ENCODE measurements around the gene SETBP1.
A peak's percentile ranks its signal among the peaks of the same experiment; 100 is the strongest.

The SETBP1 gene

DNA sequence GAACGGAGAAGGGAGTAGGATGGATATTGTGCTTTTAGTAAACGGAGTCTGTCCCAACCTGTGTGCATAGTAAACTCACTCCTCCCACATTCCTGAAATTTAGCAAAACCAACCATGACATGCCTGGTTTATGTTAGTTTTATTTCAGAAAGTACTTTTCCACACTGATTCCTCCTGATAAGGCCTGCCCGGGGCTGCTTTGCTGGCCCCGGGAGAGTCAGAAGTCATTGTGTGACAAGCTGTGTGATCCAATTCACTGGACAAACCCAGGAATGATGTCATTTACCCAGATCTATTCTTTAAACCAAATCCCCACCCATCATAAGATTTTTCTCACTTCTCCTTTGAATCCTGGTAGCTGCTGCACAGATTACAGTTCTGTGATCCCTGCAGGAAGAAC lies 109.0 kb downstream of the SETBP1 start (continued):
- TF ChIP-seq, protein P1, sequence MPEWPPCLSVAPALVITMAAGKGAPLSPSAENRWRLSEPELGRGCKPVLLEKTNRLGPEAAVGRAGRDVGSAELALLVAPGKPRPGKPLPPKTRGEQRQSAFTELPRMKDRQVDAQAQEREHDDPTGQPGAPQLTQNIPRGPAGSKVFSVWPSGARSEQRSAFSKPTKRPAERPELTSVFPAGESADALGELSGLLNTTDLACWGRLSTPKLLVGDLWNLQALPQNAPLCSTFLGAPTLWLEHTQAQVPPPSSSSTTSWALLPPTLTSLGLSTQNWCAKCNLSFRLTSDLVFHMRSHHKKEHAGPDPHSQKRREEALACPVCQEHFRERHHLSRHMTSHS (tag by site-specific recombination; IDR thresholded peaks at IDR 0.05): no peak
- TF ChIP-seq ZNF785 (tag by site-specific recombination; IDR thresholded peaks at IDR 0.05): no peak
- no peak for TF ChIP-seq ZNF664 (tag by site-specific recombination; IDR thresholded peaks at IDR 0.05)
- no peak for TF ChIP-seq ZNF561 (tag by site-specific recombination; IDR thresholded peaks at IDR 0.05; ENCODE audit: borderline replicate concordance)
- no peak for TF ChIP-seq ZNF791 (tag by site-specific recombination; IDR thresholded peaks at IDR 0.05)
- TF ChIP-seq ZNF19 (tag by site-specific recombination; IDR thresholded peaks at IDR 0.05; ENCODE audit: low read depth): no peak
- TF ChIP-seq ZNF555 (tag by site-specific recombination; conservative IDR thresholded peaks at IDR 0.05): no peak
- no peak for TF ChIP-seq ZNF266 (tag by site-specific recombination; IDR thresholded peaks at IDR 0.05; ENCODE audit: low read depth)
- TF ChIP-seq ZNF169 (tag by site-specific recombination; IDR thresholded peaks at IDR 0.05): no peak
- TF ChIP-seq, protein P2, sequence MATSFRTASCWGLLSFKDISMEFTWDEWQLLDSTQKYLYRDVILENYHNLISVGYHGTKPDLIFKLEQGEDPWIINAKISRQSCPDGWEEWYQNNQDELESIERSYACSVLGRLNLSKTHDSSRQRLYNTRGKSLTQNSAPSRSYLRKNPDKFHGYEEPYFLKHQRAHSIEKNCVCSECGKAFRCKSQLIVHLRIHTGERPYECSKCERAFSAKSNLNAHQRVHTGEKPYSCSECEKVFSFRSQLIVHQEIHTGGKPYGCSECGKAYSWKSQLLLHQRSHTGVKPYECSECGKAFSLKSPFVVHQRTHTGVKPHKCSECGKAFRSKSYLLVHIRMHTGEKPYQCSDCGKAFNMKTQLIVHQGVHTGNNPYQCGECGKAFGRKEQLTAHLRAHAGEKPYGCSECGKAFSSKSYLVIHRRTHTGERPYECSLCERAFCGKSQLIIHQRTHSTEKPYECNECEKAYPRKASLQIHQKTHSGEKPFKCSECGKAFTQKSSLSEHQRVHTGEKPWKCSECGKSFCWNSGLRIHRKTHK (tag by site-specific recombination; IDR thresholded peaks at IDR 0.05): no peak
- peak; percentile 74 for TF ChIP-seq ZEB2 (tag by site-specific recombination; IDR thresholded peaks at IDR 0.05)
- TF ChIP-seq SALL2 (tag by site-specific recombination; IDR thresholded peaks at IDR 0.05; ENCODE audit: borderline replicate concordance): no peak
- no peak for TF ChIP-seq ZNF776 (tag by site-specific recombination; IDR thresholded peaks at IDR 0.05; ENCODE audit: borderline replicate concordance)
- no peak for TF ChIP-seq ZNF366 (tag by site-specific recombination; conservative IDR thresholded peaks at IDR 0.05)
- TF ChIP-seq, protein P3, sequence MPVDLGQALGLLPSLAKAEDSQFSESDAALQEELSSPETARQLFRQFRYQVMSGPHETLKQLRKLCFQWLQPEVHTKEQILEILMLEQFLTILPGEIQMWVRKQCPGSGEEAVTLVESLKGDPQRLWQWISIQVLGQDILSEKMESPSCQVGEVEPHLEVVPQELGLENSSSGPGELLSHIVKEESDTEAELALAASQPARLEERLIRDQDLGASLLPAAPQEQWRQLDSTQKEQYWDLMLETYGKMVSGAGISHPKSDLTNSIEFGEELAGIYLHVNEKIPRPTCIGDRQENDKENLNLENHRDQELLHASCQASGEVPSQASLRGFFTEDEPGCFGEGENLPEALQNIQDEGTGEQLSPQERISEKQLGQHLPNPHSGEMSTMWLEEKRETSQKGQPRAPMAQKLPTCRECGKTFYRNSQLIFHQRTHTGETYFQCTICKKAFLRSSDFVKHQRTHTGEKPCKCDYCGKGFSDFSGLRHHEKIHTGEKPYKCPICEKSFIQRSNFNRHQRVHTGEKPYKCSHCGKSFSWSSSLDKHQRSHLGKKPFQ (tag by site-specific recombination; IDR thresholded peaks at IDR 0.05): peak; percentile 74
- TF ChIP-seq, protein P4, sequence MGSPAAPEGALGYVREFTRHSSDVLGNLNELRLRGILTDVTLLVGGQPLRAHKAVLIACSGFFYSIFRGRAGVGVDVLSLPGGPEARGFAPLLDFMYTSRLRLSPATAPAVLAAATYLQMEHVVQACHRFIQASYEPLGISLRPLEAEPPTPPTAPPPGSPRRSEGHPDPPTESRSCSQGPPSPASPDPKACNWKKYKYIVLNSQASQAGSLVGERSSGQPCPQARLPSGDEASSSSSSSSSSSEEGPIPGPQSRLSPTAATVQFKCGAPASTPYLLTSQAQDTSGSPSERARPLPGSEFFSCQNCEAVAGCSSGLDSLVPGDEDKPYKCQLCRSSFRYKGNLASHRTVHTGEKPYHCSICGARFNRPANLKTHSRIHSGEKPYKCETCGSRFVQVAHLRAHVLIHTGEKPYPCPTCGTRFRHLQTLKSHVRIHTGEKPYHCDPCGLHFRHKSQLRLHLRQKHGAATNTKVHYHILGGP (tag by site-specific recombination; IDR thresholded peaks at IDR 0.05): no peak
- TF ChIP-seq, protein P5, sequence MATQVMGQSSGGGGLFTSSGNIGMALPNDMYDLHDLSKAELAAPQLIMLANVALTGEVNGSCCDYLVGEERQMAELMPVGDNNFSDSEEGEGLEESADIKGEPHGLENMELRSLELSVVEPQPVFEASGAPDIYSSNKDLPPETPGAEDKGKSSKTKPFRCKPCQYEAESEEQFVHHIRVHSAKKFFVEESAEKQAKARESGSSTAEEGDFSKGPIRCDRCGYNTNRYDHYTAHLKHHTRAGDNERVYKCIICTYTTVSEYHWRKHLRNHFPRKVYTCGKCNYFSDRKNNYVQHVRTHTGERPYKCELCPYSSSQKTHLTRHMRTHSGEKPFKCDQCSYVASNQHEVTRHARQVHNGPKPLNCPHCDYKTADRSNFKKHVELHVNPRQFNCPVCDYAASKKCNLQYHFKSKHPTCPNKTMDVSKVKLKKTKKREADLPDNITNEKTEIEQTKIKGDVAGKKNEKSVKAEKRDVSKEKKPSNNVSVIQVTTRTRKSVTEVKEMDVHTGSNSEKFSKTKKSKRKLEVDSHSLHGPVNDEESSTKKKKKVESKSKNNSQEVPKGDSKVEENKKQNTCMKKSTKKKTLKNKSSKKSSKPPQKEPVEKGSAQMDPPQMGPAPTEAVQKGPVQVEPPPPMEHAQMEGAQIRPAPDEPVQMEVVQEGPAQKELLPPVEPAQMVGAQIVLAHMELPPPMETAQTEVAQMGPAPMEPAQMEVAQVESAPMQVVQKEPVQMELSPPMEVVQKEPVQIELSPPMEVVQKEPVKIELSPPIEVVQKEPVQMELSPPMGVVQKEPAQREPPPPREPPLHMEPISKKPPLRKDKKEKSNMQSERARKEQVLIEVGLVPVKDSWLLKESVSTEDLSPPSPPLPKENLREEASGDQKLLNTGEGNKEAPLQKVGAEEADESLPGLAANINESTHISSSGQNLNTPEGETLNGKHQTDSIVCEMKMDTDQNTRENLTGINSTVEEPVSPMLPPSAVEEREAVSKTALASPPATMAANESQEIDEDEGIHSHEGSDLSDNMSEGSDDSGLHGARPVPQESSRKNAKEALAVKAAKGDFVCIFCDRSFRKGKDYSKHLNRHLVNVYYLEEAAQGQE (tag by site-specific recombination; IDR thresholded peaks at IDR 0.05): no peak
- TF ChIP-seq ZNF335 (tag by site-specific recombination; conservative IDR thresholded peaks at IDR 0.05): 0 out of 2 replicates have a peak, but pooled peaks have one; percentile 15
- TF ChIP-seq, protein P6, sequence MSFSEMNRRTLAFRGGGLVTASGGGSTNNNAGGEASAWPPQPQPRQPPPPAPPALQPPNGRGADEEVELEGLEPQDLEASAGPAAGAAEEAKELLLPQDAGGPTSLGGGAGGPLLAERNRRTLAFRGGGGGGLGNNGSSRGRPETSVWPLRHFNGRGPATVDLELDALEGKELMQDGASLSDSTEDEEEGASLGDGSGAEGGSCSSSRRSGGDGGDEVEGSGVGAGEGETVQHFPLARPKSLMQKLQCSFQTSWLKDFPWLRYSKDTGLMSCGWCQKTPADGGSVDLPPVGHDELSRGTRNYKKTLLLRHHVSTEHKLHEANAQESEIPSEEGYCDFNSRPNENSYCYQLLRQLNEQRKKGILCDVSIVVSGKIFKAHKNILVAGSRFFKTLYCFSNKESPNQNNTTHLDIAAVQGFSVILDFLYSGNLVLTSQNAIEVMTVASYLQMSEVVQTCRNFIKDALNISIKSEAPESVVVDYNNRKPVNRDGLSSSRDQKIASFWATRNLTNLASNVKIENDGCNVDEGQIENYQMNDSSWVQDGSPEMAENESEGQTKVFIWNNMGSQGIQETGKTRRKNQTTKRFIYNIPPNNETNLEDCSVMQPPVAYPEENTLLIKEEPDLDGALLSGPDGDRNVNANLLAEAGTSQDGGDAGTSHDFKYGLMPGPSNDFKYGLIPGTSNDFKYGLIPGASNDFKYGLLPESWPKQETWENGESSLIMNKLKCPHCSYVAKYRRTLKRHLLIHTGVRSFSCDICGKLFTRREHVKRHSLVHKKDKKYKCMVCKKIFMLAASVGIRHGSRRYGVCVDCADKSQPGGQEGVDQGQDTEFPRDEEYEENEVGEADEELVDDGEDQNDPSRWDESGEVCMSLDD (tag by site-specific recombination; IDR thresholded peaks at IDR 0.05): no peak
- TF ChIP-seq GLI2 (tag by site-specific recombination; IDR thresholded peaks at IDR 0.05; ENCODE audit: borderline replicate concordance, low read depth): peak; percentile 45; the same call in 1 of the 2 replicates
- TF ChIP-seq ZNF747 (tag by site-specific recombination; IDR thresholded peaks at IDR 0.05): no peak
- no peak for TF ChIP-seq ZNF16 (tag by site-specific recombination; IDR thresholded peaks at IDR 0.05; ENCODE audit: low read depth)
- no peak for TF ChIP-seq HOXC10 (CRISPR knock-in tag; IDR thresholded peaks at IDR 0.05)
- TF ChIP-seq, protein P7, sequence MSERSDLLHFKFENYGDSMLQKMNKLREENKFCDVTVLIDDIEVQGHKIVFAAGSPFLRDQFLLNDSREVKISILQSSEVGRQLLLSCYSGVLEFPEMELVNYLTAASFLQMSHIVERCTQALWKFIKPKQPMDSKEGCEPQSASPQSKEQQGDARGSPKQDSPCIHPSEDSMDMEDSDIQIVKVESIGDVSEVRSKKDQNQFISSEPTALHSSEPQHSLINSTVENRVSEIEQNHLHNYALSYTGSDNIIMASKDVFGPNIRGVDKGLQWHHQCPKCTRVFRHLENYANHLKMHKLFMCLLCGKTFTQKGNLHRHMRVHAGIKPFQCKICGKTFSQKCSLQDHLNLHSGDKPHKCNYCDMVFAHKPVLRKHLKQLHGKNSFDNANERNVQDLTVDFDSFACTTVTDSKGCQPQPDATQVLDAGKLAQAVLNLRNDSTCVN (tag by site-specific recombination; optimal IDR thresholded peaks at IDR 0.05): no peak
- TF ChIP-seq ZNF707 (tag by site-specific recombination; IDR thresholded peaks at IDR 0.05): no peak
- 0 out of 2 replicates have a peak, but pooled peaks have one; percentile 36 for TF ChIP-seq OSR2 (tag by site-specific recombination; IDR thresholded peaks at IDR 0.05)
- no peak for TF ChIP-seq ZNF549 (tag by site-specific recombination; IDR thresholded peaks at IDR 0.05)
- no peak for TF ChIP-seq BCL11A (tag by site-specific recombination; IDR thresholded peaks at IDR 0.05; ENCODE audit: low read depth)
